OCI-LY1 (cell line): ENCODE results near the gene CLDN9.

Experiments used
- CTCF ChIP-seq: fragments of 200-600 bp; sonication (generic), shearing (Covaris generic); IDR thresholded peaks from 2 replicates; pipeline ENCODE4 v1.5.1; 2017; ENCODE audit warnings: mild to moderate bottlenecking, antibody characterized with exemption, low read length, moderate library complexity, mixed read lengths
- EZH2 ChIP-seq: fragments of 200-600 bp; sonication (generic), shearing (Covaris generic); IDR thresholded peaks from 2 replicates; pipeline ENCODE4 v1.8.0; 2017; ENCODE audit warnings: borderline replicate concordance, mixed run types, mild to moderate bottlenecking, antibody characterized with exemption, low read length, moderate library complexity, mixed read lengths

GRCh38 chr16:2966043-2966807, 46.5 kb upstream of the CLDN9 start:
- TF ChIP-seq CTCF (no peak), EZH2 (no peak)
